HG02973 (cell line): ENCODE data around the gene TIGD1.

ENCODE experiments used
- ATAC-seq: cut with Tn5 transposase; IDR thresholded peaks from one replicate; pipeline ENCODE4 v1.9.1; 2021; ENCODE audit warnings: moderate library complexity; ENCODE audit not compliant: unreplicated experiment

Gene TIGD1

GRCh38 chr2:232502911-232503808, 47.2 kb downstream of the TIGD1 start:
- ATAC-seq: no peak

GRCh38 chr2:232502511-232502910, 47.8 kb downstream of the TIGD1 start:
- ATAC-seq: no peak

- ATAC-seq: no peak
Observed at GRCh38 chr2:232501794-232502390, 48.5 kb downstream of the TIGD1 start.

- no peak for ATAC-seq
Observed at GRCh38 chr2:232501331-232501771, 49.0 kb downstream of the TIGD1 start.

- ATAC-seq: no peak
Observed at GRCh38 chr2:232498452-232498851, 51.9 kb downstream of the TIGD1 start.
